SHP77 treated with DMSO at 0.1 percent for 48 hours (cell line): ENCODE results near the gene GSE1.

Source experiments
- DNase-seq: peaks from one replicate; lab custom pipeline; 2025; lab: John Stamatoyannopoulos, UW

The GSE1 gene

GRCh38 chr16:85632709-85633437 is 19.8 kb downstream of the GSE1 start:
- DNase-seq = no peak

GRCh38 chr16:85633438-85633743 is 20.3 kb downstream of the GSE1 start:
- DNase-seq = no peak

GRCh38 chr16:85633888-85634287 is 20.8 kb downstream of the GSE1 start:
- DNase-seq = no peak

- no peak for DNase-seq
These were observed 21.8 kb downstream of the GSE1 start for GRCh38 chr16:85634747-85635544.

- DNase-seq = no peak
These were observed 22.5 kb downstream of the GSE1 start for GRCh38 chr16:85635545-85636140.

- DNase-seq = no peak
These were observed 23.2 kb downstream of the GSE1 start for GRCh38 chr16:85636234-85636812.

GRCh38 chr16:85637061-85637807 is 24.1 kb downstream of the GSE1 start:
- DNase-seq = no peak

- no peak for DNase-seq
These were observed 24.9 kb downstream of the GSE1 start for GRCh38 chr16:85637808-85638647.

GRCh38 chr16:85638695-85639409 is 25.7 kb downstream of the GSE1 start:
- DNase-seq = no peak

GRCh38 chr16:85639529-85640253 is 26.6 kb downstream of the GSE1 start:
- no peak for DNase-seq

GRCh38 chr16:85640254-85640558 is 27.1 kb downstream of the GSE1 start:
- no peak for DNase-seq

- no peak for DNase-seq
These were observed 27.5 kb downstream of the GSE1 start for GRCh38 chr16:85640585-85640984.

GRCh38 chr16:85641305-85641704 is 28.2 kb downstream of the GSE1 start:
- DNase-seq = no peak

- DNase-seq = no peak
These were observed 28.7 kb downstream of the GSE1 start for GRCh38 chr16:85641776-85642176.

- DNase-seq = no peak
These were observed 29.7 kb downstream of the GSE1 start for GRCh38 chr16:85642762-85643358.

GRCh38 chr16:85643631-85644030 is 30.5 kb downstream of the GSE1 start:
- no peak for DNase-seq

- no peak for DNase-seq
These were observed 31.1 kb downstream of the GSE1 start for GRCh38 chr16:85644093-85644712.

- DNase-seq = no peak
These were observed 32.0 kb downstream of the GSE1 start for GRCh38 chr16:85645021-85645589.

GRCh38 chr16:85646358-85646907 is 33.3 kb downstream of the GSE1 start:
- no peak for DNase-seq
